IMR-90 (cell line): ENCODE results near the gene ATG9B. TPM values are rescaled to one million over a fixed set of nuclear protein-coding genes. Genes with fewer than 3 reads are reported as not detected.

Experiments used
- ATAC-seq: fragments of 200-7000 bp; cut with Tn5 transposase; 2 replicates; pipeline ENCODE4 v1.9.1; 2020; ENCODE audit warnings: low read depth, mild to moderate bottlenecking, moderate library complexity
- BruUV-seq: library from RNA; stranded (reverse); fragments of 400-500 nt; replicated peaks from 2 replicates; lab custom pipeline; 2021; lab: Mats Ljungman, UMichigan
- CTCF ChIA-PET: fragments of 300-600 bp; formaldehyde crosslinking; extraction: SDS; loops from one replicate; lab custom pipeline; 2021; ENCODE audit warnings: antibody characterized with exemption; lab: Yijun Ruan, JAX
- POLR2A ChIA-PET: fragments of 300-600 bp; sonication (Branson Sonifier 250); formaldehyde crosslinking; loops from one replicate; lab custom pipeline; 2022; ENCODE audit warnings: antibody characterized with exemption; ENCODE audit not compliant: unreplicated experiment; lab: Charles Lee
- DNase-seq: peaks from one replicate; pipeline ENCODE4 v3.0.0; 2013
- H2AFZ ChIP-seq: replicated peaks from 2 replicates; pipeline ENCODE3; 2013; ENCODE audit warnings: low read length, mild to moderate bottlenecking; ENCODE audit not compliant: poor library complexity
- H2AK5ac ChIP-seq: 2 replicates; pipeline ENCODE4 v1.6.1; 2013; ENCODE audit warnings: low read depth, low read length, inconsistent platforms
- H2AK9ac ChIP-seq: replicated peaks from 2 replicates; pipeline ENCODE3; 2013; ENCODE audit warnings: mild to moderate bottlenecking, low read depth, low read length, moderate library complexity; ENCODE audit not compliant: poor library complexity
- H2BK120ac ChIP-seq: 2 replicates; pipeline ENCODE4 v1.6.1; 2013; ENCODE audit warnings: low read depth, low read length, inconsistent platforms
- H2BK15ac ChIP-seq: 3 replicates; pipeline ENCODE4 v1.6.1; 2013; ENCODE audit warnings: low read depth, low read length, inconsistent platforms
- H2BK20ac ChIP-seq: 2 replicates; pipeline ENCODE4 v1.6.1; 2013; ENCODE audit warnings: low read depth, mild to moderate bottlenecking, inconsistent platforms, low read length, moderate library complexity
- H2BK5ac ChIP-seq: 2 replicates; pipeline ENCODE4 v1.6.1; 2013; ENCODE audit warnings: mild to moderate bottlenecking, low read depth, low read length, inconsistent platforms; ENCODE audit not compliant: poor library complexity, severe bottlenecking
- H3K14ac ChIP-seq: replicated peaks from 2 replicates; pipeline ENCODE4 v1.6.1; 2013; ENCODE audit warnings: low read depth, low read length, inconsistent platforms
- H3K18ac ChIP-seq: 2 replicates; pipeline ENCODE4 v1.6.1; 2013; ENCODE audit warnings: low read depth, low read length, control low read depth
- H3K23ac ChIP-seq: 2 replicates; pipeline ENCODE4 v1.6.1; 2013; ENCODE audit warnings: low read depth, low read length, inconsistent platforms
- H3K27ac ChIP-seq: 2 replicates; pipeline ENCODE4 v1.5.1; 2013; ENCODE audit warnings: mild to moderate bottlenecking, control low read depth, low read length; ENCODE audit not compliant: insufficient read depth
- H3K27me3 ChIP-seq: 2 replicates; pipeline ENCODE4 v1.6.1; 2013; ENCODE audit warnings: low read length; ENCODE audit not compliant: control insufficient read depth, insufficient read depth
- H3K36me3 ChIP-seq: 2 replicates; pipeline ENCODE4 v1.6.1; 2013; ENCODE audit warnings: low read length, mixed read lengths; ENCODE audit not compliant: control insufficient read depth, insufficient read depth
- H3K4ac ChIP-seq: 2 replicates; pipeline ENCODE4 v1.6.1; 2013; ENCODE audit warnings: low read depth, low read length, inconsistent platforms
- H3K4me1 ChIP-seq: 2 replicates; pipeline ENCODE4 v1.6.1; 2013; ENCODE audit warnings: low read length, mixed read lengths; ENCODE audit not compliant: control insufficient read depth, insufficient read depth
- H3K4me2 ChIP-seq: 2 replicates; pipeline ENCODE4 v1.6.1; 2013; ENCODE audit warnings: low read depth, mild to moderate bottlenecking, control low read depth, low read length, moderate library complexity
- H3K4me3 ChIP-seq: 2 replicates; pipeline ENCODE4 v1.5.1; 2013; ENCODE audit warnings: low read depth, mild to moderate bottlenecking, control low read depth, low read length, moderate library complexity; ENCODE audit not compliant: insufficient read depth
- H3K56ac ChIP-seq: 2 replicates; pipeline ENCODE4 v1.6.1; 2013; ENCODE audit warnings: low read length, inconsistent platforms; ENCODE audit not compliant: insufficient read depth; ENCODE audit errors: extremely low read depth
- H3K79me1 ChIP-seq, 2 experiments: 2 replicates each; pipeline ENCODE4 v1.6.1; 2013; ENCODE audit warnings: low read length in 2 of 2, inconsistent platforms in 1 of 2, low read depth in 1 of 2
- H3K9ac ChIP-seq: 2 replicates; pipeline ENCODE4 v1.6.1; 2013; ENCODE audit warnings: low read depth, low read length, control low read depth
- H3K9me1 ChIP-seq: 2 replicates; pipeline ENCODE4 v1.6.1; 2013; ENCODE audit warnings: low read length, inconsistent platforms; ENCODE audit not compliant: insufficient read depth
- H3K9me3 ChIP-seq: 2 replicates; pipeline ENCODE4 v1.6.1; 2013; ENCODE audit warnings: low read length; ENCODE audit not compliant: control insufficient read depth, insufficient read depth
- H4K20me1 ChIP-seq: 2 replicates; pipeline ENCODE4 v1.6.1; 2013; ENCODE audit warnings: low read length, inconsistent platforms; ENCODE audit not compliant: insufficient read depth
- H4K5ac ChIP-seq: 2 replicates; pipeline ENCODE4 v1.6.1; 2013; ENCODE audit warnings: mild to moderate bottlenecking, low read depth, low read length, control low read depth
- H4K8ac ChIP-seq, 2 experiments: 2 replicates each; pipeline ENCODE4 v1.6.1; 2013; ENCODE audit warnings: low read depth in 2 of 2, low read length in 2 of 2, control low read depth in 1 of 2, inconsistent platforms in 1 of 2
- H4K91ac ChIP-seq: 2 replicates; pipeline ENCODE4 v1.6.1; 2013; ENCODE audit warnings: low read depth, low read length, inconsistent platforms; ENCODE audit not compliant: insufficient read depth
- BHLHE40 ChIP-seq: fragments of 150-350 bp; IDR thresholded peaks from 2 replicates; pipeline ENCODE4 v1.6.1; 2016; ENCODE audit warnings: mild to moderate bottlenecking, low read depth, low read length
- CEBPB ChIP-seq: IDR thresholded peaks from 2 replicates; pipeline ENCODE4 v1.6.1; 2012; ENCODE audit warnings: low read depth, low read length, improper control_type of control experiment
- CHD1 ChIP-seq: IDR thresholded peaks from 2 replicates; pipeline ENCODE4 v1.6.1; 2012; ENCODE audit warnings: low read depth, low read length, improper control_type of control experiment
- CTCF ChIP-seq: conservative IDR thresholded peaks from 2 replicates; pipeline ENCODE4 v1.5.1; 2012; ENCODE audit warnings: mild to moderate bottlenecking, low read depth, low read length, improper control_type of control experiment
- ELK1 ChIP-seq: fragments of 150-350 bp; IDR thresholded peaks from 2 replicates; pipeline ENCODE4 v1.6.1; 2016; ENCODE audit warnings: low read depth, mild to moderate bottlenecking, low read length, moderate library complexity, borderline replicate concordance
- FOS ChIP-seq: fragments of 150-350 bp; IDR thresholded peaks from 2 replicates; pipeline ENCODE4 v1.6.1; 2016; ENCODE audit warnings: low read depth, low read length
- MAFK ChIP-seq: IDR thresholded peaks from 2 replicates; pipeline ENCODE4 v1.6.1; 2012; ENCODE audit warnings: low read depth, low read length, improper control_type of control experiment
- MAZ ChIP-seq: IDR thresholded peaks from 2 replicates; pipeline ENCODE4 v1.6.1; 2012; ENCODE audit warnings: low read depth, mild to moderate bottlenecking, low read length, improper control_type of control experiment, moderate library complexity, borderline replicate concordance
- MXI1 ChIP-seq: IDR thresholded peaks from 2 replicates; pipeline ENCODE4 v1.6.1; 2012; ENCODE audit warnings: low read depth, mild to moderate bottlenecking, low read length, moderate library complexity, borderline replicate concordance
- NFE2L2 ChIP-seq: fragments of 150-350 bp; IDR thresholded peaks from 2 replicates; pipeline ENCODE4 v1.6.1; 2016; ENCODE audit warnings: low read depth, mild to moderate bottlenecking, low read length
- POLR2A ChIP-seq: IDR thresholded peaks from 2 replicates; pipeline ENCODE4 v1.6.1; 2012; ENCODE audit warnings: mild to moderate bottlenecking, low read depth, low read length
- RAD21 ChIP-seq: IDR thresholded peaks from 2 replicates; pipeline ENCODE4 v1.6.1; 2012; ENCODE audit warnings: low read length, improper control_type of control experiment
- RCOR1 ChIP-seq: IDR thresholded peaks from 2 replicates; pipeline ENCODE4 v1.6.1; 2012; ENCODE audit warnings: mild to moderate bottlenecking, low read length, improper control_type of control experiment; ENCODE audit not compliant: insufficient replicate concordance
- RFX5 ChIP-seq: IDR thresholded peaks from 2 replicates; pipeline ENCODE4 v1.8.0; 2012; ENCODE audit warnings: low read depth, mild to moderate bottlenecking, low read length, moderate library complexity
- SMC3 ChIP-seq: fragments of 150-350 bp; IDR thresholded peaks from 2 replicates; pipeline ENCODE4 v1.6.1; 2016; ENCODE audit warnings: low read depth, mild to moderate bottlenecking, antibody characterized with exemption, low read length, moderate library complexity
- WGBS, 2 experiments: methylation state at CpG; one replicate each; pipeline versions ENCODE4 v1.1.5 to v1.1.7; 2013; ENCODE audit warnings: missing lambda C conversion rate in 2 of 2; ENCODE audit not compliant: insufficient read length in 1 of 2; ENCODE audit errors: extremely low coverage in 2 of 2; 5-methylcytosine and 5-hydroxymethylcytosine counted together
- dilution Hi-C: fragments of 300-500 bp; cut with HindIII; formaldehyde crosslinking; loops from one replicate; pipeline ENCODE4 v1.14.3; 2018; ENCODE audit warnings: low sequenced_read_pairs; ENCODE audit not compliant: unreplicated experiment
- in situ Hi-C: fragments of 300-500 bp; cut with MboI; formaldehyde crosslinking; loops from 3 replicates; pipeline ENCODE4 v1.14.3; 2019; ENCODE audit warnings: low sequenced_read_pairs, inconsistent platforms, mixed read lengths
- intact Hi-C: fragments of 100-400 bp; cut with micrococcal nuclease; formaldehyde crosslinking; loops from 2 replicates; pipeline ENCODE4 v1.10.0; 2022
- polyA plus RNA-seq, 3 experiments: library from polyadenylated mRNA; depleted of rRNA; stranded (reverse); fragments of >200 nt; gene quantifications; 2 replicates each; pipeline ENCODE4 v1.2.3, GENCODE V29; 2012; ENCODE audit warnings: low replicate concordance in 1 of 3
- total RNA-seq: library from RNA; depleted of rRNA; stranded (reverse); fragments of >200 nt; gene quantifications from 2 replicates; pipeline ENCODE4 v1.2.3, GENCODE V29; 2012
- TF ChIP-seq, protein P1 (sequence below): fragments of 150-350 bp; IDR thresholded peaks from 2 replicates; pipeline ENCODE4 v1.6.1; 2017; ENCODE audit warnings: mild to moderate bottlenecking, antibody characterized with exemption, low read length, low read depth

ATG9B gene
- total and polyA plus RNA-seq, 2 of the 4 experiments (the other 2 are of a cell fraction): 0.18 to 0.91 TPM

DNA sequence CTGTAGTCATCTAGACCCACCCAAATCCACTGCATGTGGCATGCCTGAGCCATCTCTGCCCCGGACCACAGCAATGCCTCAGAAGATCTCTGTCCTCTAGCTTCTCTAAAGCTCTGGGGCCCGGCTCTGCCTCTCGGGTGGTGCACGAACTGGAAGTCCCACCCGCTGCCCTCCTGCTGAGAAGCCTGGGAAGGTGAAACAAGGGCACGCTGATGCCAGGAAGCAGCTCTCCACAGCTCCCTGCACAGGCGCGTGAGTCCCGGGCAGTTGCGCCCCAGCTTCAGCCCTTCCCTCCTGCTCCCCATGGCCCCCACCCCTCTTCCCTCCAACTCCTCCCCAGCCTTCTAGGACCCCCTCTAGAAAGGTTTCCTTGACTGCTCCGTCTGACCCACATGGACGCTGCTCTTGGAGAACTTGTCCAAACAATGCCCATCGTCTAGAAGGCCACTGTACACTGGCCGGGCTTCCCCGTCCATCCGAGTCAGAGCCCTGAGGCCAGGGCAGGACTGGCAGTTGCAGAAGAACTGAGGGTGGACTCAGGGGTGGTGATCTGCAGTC lies 58.9 kb downstream of the ATG9B start:
- in situ Hi-C loops: no loop called here
- no peaks in the 10 kb centered on the region for H3K79me1 ChIP-seq

More for the DNA sequence above, 58.9 kb downstream of the ATG9B start:
- H3K36me3 ChIP-seq: no peaks in the 10 kb centered on the region; the same call in 1 of the 2 replicates
- H3K23ac ChIP-seq: no peak overlapping the region
- ChIA-PET CTCF (interaction anchor here (0.9 kb wide), 1 partner anchor 24 kb away, joined by 3 read pairs; no protein-coding TSS in a partner anchor), POLR2A (no interaction called here)
- no peak overlapping the region for H4K91ac ChIP-seq
- no peak overlapping the region for H4K8ac ChIP-seq
- ATAC-seq: no peak
- DNase-seq: no peak
- no peak overlapping the region for H3K4me3 ChIP-seq
- no peak overlapping the region for H4K5ac ChIP-seq
- no TSS peak for BruUV-seq
- intact Hi-C loops (no loop called here), dilution Hi-C loops (no loop called here)
- no peak overlapping the region for H2BK120ac ChIP-seq
- no peak overlapping the region for H2AK5ac ChIP-seq
- H3K27me3 ChIP-seq: peaks cover 16% of the 10 kb centered on the region
- no peak overlapping the region for H3K14ac ChIP-seq
- no peak overlapping the region for H2AK9ac ChIP-seq
- no peak overlapping the region for H2AFZ ChIP-seq
- no peak overlapping the region for H3K9ac ChIP-seq
- H3K56ac ChIP-seq: no peak overlapping the region
- no peak overlapping the region for H3K18ac ChIP-seq
- no peaks in the 10 kb centered on the region for H3K9me1 ChIP-seq
- 87% methylated on average over 10 of the region's 16 CpGs; no CpG with 5 or more reads in 1 of the 2 experiments for WGBS, 2 experiments
- no peaks in the 10 kb centered on the region for H3K9me3 ChIP-seq
- TF ChIP-seq MXI1 (no peak), RFX5 (no peak), SMC3 (no peak), MAFK (no peak), BHLHE40 (no peak), MAZ (no peak), ELK1 (no peak), RCOR1 (no peak), CTCF (no peak), RAD21 (no peak), FOS (no peak), CHD1 (no peak), POLR2A (no peak), CEBPB (no peak), NFE2L2 (no peak)
- TF ChIP-seq, protein P1, sequence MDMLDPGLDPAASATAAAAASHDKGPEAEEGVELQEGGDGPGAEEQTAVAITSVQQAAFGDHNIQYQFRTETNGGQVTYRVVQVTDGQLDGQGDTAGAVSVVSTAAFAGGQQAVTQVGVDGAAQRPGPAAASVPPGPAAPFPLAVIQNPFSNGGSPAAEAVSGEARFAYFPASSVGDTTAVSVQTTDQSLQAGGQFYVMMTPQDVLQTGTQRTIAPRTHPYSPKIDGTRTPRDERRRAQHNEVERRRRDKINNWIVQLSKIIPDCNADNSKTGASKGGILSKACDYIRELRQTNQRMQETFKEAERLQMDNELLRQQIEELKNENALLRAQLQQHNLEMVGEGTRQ: no peak
- peaks cover 13% of the 10 kb centered on the region; the same call in 1 of the 2 replicates for H3K4me1 ChIP-seq
- H2BK20ac ChIP-seq: no peak overlapping the region
- H3K4me2 ChIP-seq: no peak overlapping the region
- H2BK15ac ChIP-seq: no peak overlapping the region
- H3K27ac ChIP-seq: no peak overlapping the region
- H2BK5ac ChIP-seq: no peak overlapping the region
- no peaks in the 10 kb centered on the region; the same call in 1 of the 2 replicates for H4K20me1 ChIP-seq
- no peak overlapping the region for H3K4ac ChIP-seq
